ENCODE measurements around the gene PDIK1L.

Gene PDIK1L

GRCh38 chr1:26163684-26164035 is 52.0 kb downstream of the PDIK1L start:
- no peak for DNase-seq (ENCODE audit: low spot score)
- in situ Hi-C loops (cut with MboI; ENCODE audit: low pct_unique_long_range_greater_than_20kb, low sequenced_read_pairs, unreplicated experiment) = no loop called here
- no peak for TF ChIP-seq CTCF (IDR thresholded peaks at IDR 0.05; ENCODE audit: extremely low read depth, insufficient read depth, missing control alignments)

- peak; percentile 93 for TF ChIP-seq CTCF (IDR thresholded peaks at IDR 0.05; ENCODE audit: extremely low read depth, insufficient read depth, missing control alignments)
- in situ Hi-C loops (cut with MboI; ENCODE audit: low pct_unique_long_range_greater_than_20kb, low sequenced_read_pairs, unreplicated experiment) = no loop called here
- DNase-seq (ENCODE audit: low spot score) = peak; percentile 86
Observed at GRCh38 chr1:26164036-26164860, 52.6 kb downstream of the PDIK1L start.

- TF ChIP-seq CTCF (IDR thresholded peaks at IDR 0.05; ENCODE audit: extremely low read depth, insufficient read depth, missing control alignments) = no peak
- DNase-seq (ENCODE audit: low spot score) = no peak
- in situ Hi-C loops (cut with MboI; ENCODE audit: low pct_unique_long_range_greater_than_20kb, low sequenced_read_pairs, unreplicated experiment) = no loop called here
Observed at GRCh38 chr1:26164861-26165842, 53.5 kb downstream of the PDIK1L start.

- DNase-seq (ENCODE audit: low spot score) = no peak
- TF ChIP-seq CTCF (IDR thresholded peaks at IDR 0.05; ENCODE audit: extremely low read depth, insufficient read depth, missing control alignments) = no peak
- in situ Hi-C loops (cut with MboI; ENCODE audit: low pct_unique_long_range_greater_than_20kb, low sequenced_read_pairs, unreplicated experiment) = no loop called here
Observed at GRCh38 chr1:26166719-26167281, 55.2 kb downstream of the PDIK1L start.

- DNase-seq (ENCODE audit: low spot score) = no peak
- in situ Hi-C loops (cut with MboI; ENCODE audit: low pct_unique_long_range_greater_than_20kb, low sequenced_read_pairs, unreplicated experiment) = no loop called here
- TF ChIP-seq CTCF (IDR thresholded peaks at IDR 0.05; ENCODE audit: extremely low read depth, insufficient read depth, missing control alignments) = no peak
Observed at GRCh38 chr1:26168410-26169197, 57.0 kb downstream of the PDIK1L start, which contains the start of gene C1orf232. TSS of gene C1orf232 (minus strand) at chr1:26168963. CDS start at chr1:26168499, 464 bp downstream.

- no peak for DNase-seq (ENCODE audit: low spot score)
- in situ Hi-C loops (cut with MboI; ENCODE audit: low pct_unique_long_range_greater_than_20kb, low sequenced_read_pairs, unreplicated experiment) = no loop called here
- no peak for TF ChIP-seq CTCF (IDR thresholded peaks at IDR 0.05; ENCODE audit: extremely low read depth, insufficient read depth, missing control alignments)
Observed at GRCh38 chr1:26169198-26169554, 57.6 kb downstream of the PDIK1L start.
